GM19468 (cell line): ENCODE measurements around the gene P4HA2.

Source experiments
- ATAC-seq: cut with Tn5 transposase; IDR thresholded peaks from one replicate; pipeline ENCODE4 v1.9.1; 2021; ENCODE audit warnings: mild to moderate bottlenecking, moderate library complexity, moderate number of reproducible peaks; ENCODE audit not compliant: unreplicated experiment; ENCODE audit errors: extremely low read depth

The P4HA2 gene

GRCh38 chr5:132227485-132228240 lies at the start of gene P4HA2:
Gene P4HA2, minus strand, starts transcription at chr5:132227853. Its CDS starts 9,227 bp downstream, at chr5:132218626.
- no peak for ATAC-seq

- no peak for ATAC-seq
Observed at GRCh38 chr5:132277256-132277655, 49.6 kb upstream of the P4HA2 start.

GRCh38 chr5:132275367-132276220 lies 47.9 kb upstream of the P4HA2 start:
- ATAC-seq = no peak

- ATAC-seq = no peak
Observed at GRCh38 chr5:132274050-132274792, 46.6 kb upstream of the P4HA2 start.

GRCh38 chr5:132273631-132274030 lies 46.0 kb upstream of the P4HA2 start:
- no peak for ATAC-seq

- no peak for ATAC-seq
Observed at GRCh38 chr5:132272311-132273210, 44.9 kb upstream of the P4HA2 start.

- ATAC-seq = no peak
Observed at GRCh38 chr5:132271251-132272246, 43.9 kb upstream of the P4HA2 start.

GRCh38 chr5:132270706-132271105 lies 43.1 kb upstream of the P4HA2 start:
- ATAC-seq = no peak

- ATAC-seq = no peak
Observed at GRCh38 chr5:132270335-132270665, 42.6 kb upstream of the P4HA2 start.

GRCh38 chr5:132269635-132270334 lies 42.1 kb upstream of the P4HA2 start:
- ATAC-seq = no peak

- peak; percentile 65 for ATAC-seq
Observed at GRCh38 chr5:132268769-132269551, 41.3 kb upstream of the P4HA2 start.

GRCh38 chr5:132267931-132268768 lies 40.5 kb upstream of the P4HA2 start:
- ATAC-seq = no peak

- ATAC-seq = no peak
Observed at GRCh38 chr5:132267166-132267739, 39.6 kb upstream of the P4HA2 start.

- no peak for ATAC-seq
Observed at GRCh38 chr5:132266836-132267160, 39.1 kb upstream of the P4HA2 start.

GRCh38 chr5:132266031-132266835 lies 38.6 kb upstream of the P4HA2 start:
- ATAC-seq = no peak
